SK-N-SH (cell line): ENCODE results near the gene POLR3C. TPM values are rescaled to one million over a fixed set of nuclear protein-coding genes. Genes with fewer than 3 reads are reported as not detected.

ENCODE experiments used
- CTCF ChIA-PET: fragments of 300-600, 350-600 bp; formaldehyde crosslinking; extraction: SDS; loops from one replicate; lab custom pipeline; 2021; lab: Yijun Ruan, JAX
- POLR2A ChIA-PET: fragments of 350-600 bp; sonication (Branson Sonifier 250); formaldehyde crosslinking; extraction: SDS; loops from one replicate; lab custom pipeline; 2020; ENCODE audit warnings: antibody characterized with exemption, inconsistent platforms; lab: Yijun Ruan, JAX
- DNase-seq: peaks from one replicate; pipeline ENCODE4 v3.0.0; 2012
- H2AFZ ChIP-seq: fragments of 200-600 bp; sonication (generic); 2 replicates; pipeline ENCODE4 v1.8.1; 2016; ENCODE audit warnings: antibody characterized with exemption, mild to moderate bottlenecking, low read depth
- H3F3A ChIP-seq: fragments of 200-600 bp; sonication (generic); replicated peaks from 2 replicates; pipeline ENCODE3; 2016; ENCODE audit warnings: antibody characterized with exemption, mild to moderate bottlenecking; ENCODE audit not compliant: insufficient read depth
- H3K27ac ChIP-seq, 2 experiments: fragments of 200-500 bp in 1 of 2; fragments of 200-600 bp in 1 of 2; sonication (Bioruptor generic) in 1 of 2; sonication (generic), shearing (Covaris generic) in 1 of 2; 2 replicates each; pipeline versions ENCODE4 v1.5.1 to v1.6.1; 2014 to 2016; ENCODE audit warnings: low read depth in 2 of 2, inconsistent platforms in 1 of 2, low read length in 1 of 2, mild to moderate bottlenecking in 1 of 2, mixed read lengths in 1 of 2
- H3K27me3 ChIP-seq: fragments of 200-600 bp; sonication (generic), shearing (Covaris generic); 2 replicates; pipeline ENCODE4 v1.6.1; 2016; ENCODE audit warnings: mixed run types; ENCODE audit not compliant: insufficient read depth
- H3K36me3 ChIP-seq, 2 experiments: fragments of 200-500 bp in 1 of 2; fragments of 200-600 bp in 1 of 2; sonication (Bioruptor generic) in 1 of 2; sonication (generic) in 1 of 2; replicated peaks in 1 of 2; 2 replicates each; pipeline versions ENCODE3 to v1.5.1; 2014 to 2016; ENCODE audit warnings: low read length in 1 of 2, mild to moderate bottlenecking in 1 of 2; ENCODE audit not compliant: insufficient read depth in 2 of 2, control insufficient read depth in 1 of 2
- H3K4me1 ChIP-seq, 2 experiments: fragments of 200-500 bp in 1 of 2; fragments of 200-600 bp in 1 of 2; sonication (Bioruptor generic) in 1 of 2; sonication (generic), shearing (Covaris generic) in 1 of 2; 2 replicates each; pipeline versions ENCODE4 v1.5.1 to v1.6.1; 2014 to 2016; ENCODE audit warnings: low read depth in 1 of 2, low read length in 1 of 2, mixed run types in 1 of 2; ENCODE audit not compliant: insufficient read depth in 2 of 2, control insufficient read depth in 1 of 2
- H3K4me2 ChIP-seq: fragments of 200-600 bp; sonication (generic), shearing (Covaris generic); 2 replicates; pipeline ENCODE4 v1.6.1; 2017; ENCODE audit warnings: mixed run types
- H3K4me3 ChIP-seq, 2 experiments: fragments of 200-500 bp in 1 of 2; fragments of 200-600 bp in 1 of 2; sonication (Bioruptor generic) in 1 of 2; sonication (generic), shearing (Covaris generic) in 1 of 2; 2 replicates each; pipeline versions ENCODE4 v1.5.1 to v1.8.1; 2014 to 2016; ENCODE audit warnings: low read depth in 2 of 2, inconsistent platforms in 1 of 2, low read length in 1 of 2, mild to moderate bottlenecking in 1 of 2, mixed read lengths in 1 of 2, moderate library complexity in 1 of 2
- H3K79me2 ChIP-seq: fragments of 200-600 bp; sonication (generic); 2 replicates; pipeline ENCODE4 v1.8.1; 2017; ENCODE audit warnings: mild to moderate bottlenecking; ENCODE audit not compliant: insufficient read depth
- H3K9ac ChIP-seq: fragments of 200-600 bp; sonication (generic); 2 replicates; pipeline ENCODE4 v1.6.1; 2017; ENCODE audit warnings: mixed run types
- H3K9me2 ChIP-seq: fragments of 200-600 bp; sonication (generic); 2 replicates; pipeline ENCODE4 v1.6.1; 2017; ENCODE audit warnings: mixed run types
- H3K9me3 ChIP-seq: fragments of 200-600 bp; sonication (generic); 2 replicates; pipeline ENCODE4 v1.6.1; 2017; ENCODE audit warnings: mixed run types, mild to moderate bottlenecking, moderate library complexity
- H4K20me1 ChIP-seq: fragments of 200-600 bp; sonication (generic); 2 replicates; pipeline ENCODE4 v1.6.1; 2017; ENCODE audit warnings: mild to moderate bottlenecking, mixed run types; ENCODE audit not compliant: insufficient read depth
- CHD2 ChIP-seq: fragments of 150-350 bp; IDR thresholded peaks from 2 replicates; pipeline ENCODE4 v1.6.1; 2018; ENCODE audit warnings: low read length; ENCODE audit not compliant: partially characterized antibody
- FOSL2 ChIP-seq: IDR thresholded peaks from 2 replicates; pipeline ENCODE4 v1.4.0; 2012; ENCODE audit warnings: low read depth, mild to moderate bottlenecking, moderate library complexity, borderline replicate concordance
- FOXM1 ChIP-seq: IDR thresholded peaks from 2 replicates; pipeline ENCODE4 v1.4.0; 2012; ENCODE audit warnings: low read depth, mild to moderate bottlenecking
- GABPA ChIP-seq: IDR thresholded peaks from 2 replicates; pipeline ENCODE4 v1.4.0; 2012; ENCODE audit warnings: low read depth, mild to moderate bottlenecking
- MEF2A ChIP-seq: IDR thresholded peaks from 2 replicates; pipeline ENCODE4 v1.4.0; 2012; ENCODE audit warnings: low read depth, borderline replicate concordance
- MXI1 ChIP-seq: IDR thresholded peaks from 2 replicates; pipeline ENCODE4 v1.6.1; 2012; ENCODE audit warnings: mild to moderate bottlenecking, low read depth, low read length, improper control_type of control experiment
- RCOR1 ChIP-seq: fragments of 150-350 bp; IDR thresholded peaks from 2 replicates; pipeline ENCODE4 v1.6.1; 2017; ENCODE audit warnings: antibody characterized with exemption, low read length
- RXRA ChIP-seq: IDR thresholded peaks from 2 replicates; pipeline ENCODE4 v1.4.0; 2012; ENCODE audit warnings: low read depth, mild to moderate bottlenecking, borderline replicate concordance
- SMC3 ChIP-seq: IDR thresholded peaks from 2 replicates; pipeline ENCODE4 v1.6.1; 2012; ENCODE audit warnings: low read depth, low read length, improper control_type of control experiment
- TCF12 ChIP-seq: IDR thresholded peaks from 2 replicates; pipeline ENCODE4 v1.4.0; 2012
- TEAD4 ChIP-seq: IDR thresholded peaks from 2 replicates; pipeline ENCODE4 v1.4.0; 2012; ENCODE audit warnings: mild to moderate bottlenecking, borderline replicate concordance; ENCODE audit not compliant: insufficient read depth
- YY1 ChIP-seq: IDR thresholded peaks from 2 replicates; pipeline ENCODE4 v1.4.0; 2012; ENCODE audit warnings: low read depth, mild to moderate bottlenecking
- WGBS: methylation state at CpG from one replicate; pipeline ENCODE4 v1.1.6; 2017; ENCODE audit warnings: low lambda C conversion rate; 5-methylcytosine and 5-hydroxymethylcytosine counted together
- polyA plus RNA-seq, 3 experiments: library from polyadenylated mRNA; depleted of rRNA; stranded (reverse); fragments of >200 nt; gene quantifications; 2 replicates each; pipeline ENCODE4 v1.2.3, GENCODE V29; 2012
- TF ChIP-seq, protein P1 (sequence below): fragments of 200-600 bp; sonication (generic); IDR thresholded peaks from 2 replicates; pipeline ENCODE4 v1.6.1; 2017; ENCODE audit warnings: antibody characterized with exemption, mild to moderate bottlenecking, moderate library complexity
- TF ChIP-seq, protein P2 (sequence below): fragments of 150-350 bp; IDR thresholded peaks from 2 replicates; pipeline ENCODE4 v1.6.1; 2017; ENCODE audit warnings: antibody characterized with exemption, low read length, low read depth, borderline replicate concordance
- TF ChIP-seq, protein P3 (sequence below): IDR thresholded peaks from 2 replicates; pipeline ENCODE4 v1.6.1; 2012; ENCODE audit warnings: mild to moderate bottlenecking, low read depth, low read length, moderate library complexity
- TF ChIP-seq, protein P4 (sequence below): fragments of 150-350 bp; IDR thresholded peaks from 2 replicates; pipeline ENCODE4 v1.6.1; 2016; ENCODE audit warnings: mild to moderate bottlenecking, low read depth, low read length
- TF ChIP-seq, protein P5 (sequence below): IDR thresholded peaks from 2 replicates; pipeline ENCODE4 v1.4.0; 2012; ENCODE audit warnings: low read depth, borderline replicate concordance

POLR3C gene
- polyA plus RNA-seq, 1 of the 3 experiments (the other 2 are of a cell fraction) = 34.1 TPM

DNA sequence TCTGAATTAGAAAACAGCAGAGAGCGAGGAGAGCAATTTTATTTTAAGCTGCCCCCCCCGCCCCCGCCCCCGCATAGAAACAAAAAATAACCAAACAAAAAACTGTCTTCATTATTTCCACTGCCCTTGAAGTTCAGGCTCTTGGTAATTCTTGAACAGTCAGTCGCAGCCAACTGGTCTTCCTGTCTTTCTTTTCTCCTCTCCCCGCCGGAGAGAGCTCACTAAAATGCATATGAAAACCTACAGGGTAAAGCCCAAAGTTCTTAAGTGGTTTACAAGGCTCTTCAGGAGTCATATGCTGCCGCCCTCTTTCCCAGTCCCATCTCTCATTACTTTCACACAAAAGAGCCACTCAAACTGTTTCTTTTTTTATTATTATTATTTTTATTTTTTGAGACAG lies 62.8 kb downstream of the POLR3C start:
- TF ChIP-seq GABPA (no peak), YY1 (no peak), SMC3 (no peak), MEF2A (no peak), CHD2 (no peak)
- TF ChIP-seq, protein P1, sequence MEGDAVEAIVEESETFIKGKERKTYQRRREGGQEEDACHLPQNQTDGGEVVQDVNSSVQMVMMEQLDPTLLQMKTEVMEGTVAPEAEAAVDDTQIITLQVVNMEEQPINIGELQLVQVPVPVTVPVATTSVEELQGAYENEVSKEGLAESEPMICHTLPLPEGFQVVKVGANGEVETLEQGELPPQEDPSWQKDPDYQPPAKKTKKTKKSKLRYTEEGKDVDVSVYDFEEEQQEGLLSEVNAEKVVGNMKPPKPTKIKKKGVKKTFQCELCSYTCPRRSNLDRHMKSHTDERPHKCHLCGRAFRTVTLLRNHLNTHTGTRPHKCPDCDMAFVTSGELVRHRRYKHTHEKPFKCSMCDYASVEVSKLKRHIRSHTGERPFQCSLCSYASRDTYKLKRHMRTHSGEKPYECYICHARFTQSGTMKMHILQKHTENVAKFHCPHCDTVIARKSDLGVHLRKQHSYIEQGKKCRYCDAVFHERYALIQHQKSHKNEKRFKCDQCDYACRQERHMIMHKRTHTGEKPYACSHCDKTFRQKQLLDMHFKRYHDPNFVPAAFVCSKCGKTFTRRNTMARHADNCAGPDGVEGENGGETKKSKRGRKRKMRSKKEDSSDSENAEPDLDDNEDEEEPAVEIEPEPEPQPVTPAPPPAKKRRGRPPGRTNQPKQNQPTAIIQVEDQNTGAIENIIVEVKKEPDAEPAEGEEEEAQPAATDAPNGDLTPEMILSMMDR = no peak
- TF ChIP-seq, protein P2, sequence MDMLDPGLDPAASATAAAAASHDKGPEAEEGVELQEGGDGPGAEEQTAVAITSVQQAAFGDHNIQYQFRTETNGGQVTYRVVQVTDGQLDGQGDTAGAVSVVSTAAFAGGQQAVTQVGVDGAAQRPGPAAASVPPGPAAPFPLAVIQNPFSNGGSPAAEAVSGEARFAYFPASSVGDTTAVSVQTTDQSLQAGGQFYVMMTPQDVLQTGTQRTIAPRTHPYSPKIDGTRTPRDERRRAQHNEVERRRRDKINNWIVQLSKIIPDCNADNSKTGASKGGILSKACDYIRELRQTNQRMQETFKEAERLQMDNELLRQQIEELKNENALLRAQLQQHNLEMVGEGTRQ = no peak
- 83% methylated on average over 8 of the region's 8 CpGs for WGBS
- ChIA-PET POLR2A (no interaction called here), CTCF (interaction anchor here (1.1 to 4.2 kb wide), 4 partner anchors 23 to 121 kb away, joined by 3 to 20 read pairs (median 12); partner anchors contain the start of genes ITGA10 and NUDT17)
- Histone ChIP-seq H3K9ac (no peak overlapping the region), H3K36me3 (no peaks in the 10 kb centered on the region), H3K27me3 (no peaks in the 10 kb centered on the region), H4K20me1 (no peaks in the 10 kb centered on the region), H3K9me2 (no peaks in the 10 kb centered on the region), H3K4me3 (no peak overlapping the region), H3F3A (peaks cover 14% of the 10 kb centered on the region), H3K27ac (no peak overlapping the region), H3K4me2 (no peak overlapping the region), H2AFZ (no peak overlapping the region), H3K9me3 (no peaks in the 10 kb centered on the region), H3K79me2 (no peaks in the 10 kb centered on the region), H3K4me1 (peaks cover 10 to 27% of the 10 kb centered on the region in 2 experiments)
- no peak for DNase-seq

DNA sequence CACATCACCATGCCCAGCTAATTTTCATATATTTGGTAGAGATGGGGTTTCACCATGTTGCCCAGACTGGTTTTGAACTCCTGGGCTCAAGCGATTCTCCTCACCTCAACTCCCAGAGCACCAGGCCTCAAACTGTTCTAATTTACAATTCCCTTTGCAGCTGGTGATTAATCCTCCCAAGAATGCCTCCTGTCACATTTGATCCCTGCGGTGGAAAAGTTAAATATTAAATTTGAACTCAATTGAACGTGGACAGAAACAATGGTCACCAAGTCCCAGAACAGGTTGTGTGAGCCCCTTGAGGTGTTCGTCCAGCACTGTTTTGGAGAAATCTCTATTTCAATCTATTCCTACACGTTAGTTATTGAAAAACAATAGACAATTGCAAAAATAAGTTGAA lies 63.6 kb downstream of the POLR3C start:
- Histone ChIP-seq H3K9ac (no peak overlapping the region), H3K27ac (no peak overlapping the region), H3K4me3 (no peak overlapping the region), H3F3A (peaks cover 20% of the 10 kb centered on the region), H3K36me3 (no peaks in the 10 kb centered on the region), H3K4me2 (no peak overlapping the region), H3K4me1 (peaks cover 17 to 31% of the 10 kb centered on the region in 2 experiments), H4K20me1 (no peaks in the 10 kb centered on the region), H3K79me2 (no peaks in the 10 kb centered on the region), H2AFZ (no peak overlapping the region), H3K9me3 (no peaks in the 10 kb centered on the region), H3K27me3 (no peaks in the 10 kb centered on the region), H3K9me2 (no peaks in the 10 kb centered on the region)
- ChIA-PET CTCF (interaction anchor here (4.2 kb wide), 1 partner anchor 22 kb away, joined by 20 read pairs; the partner anchor contains the start of gene ITGA10), POLR2A (no interaction called here)
- WGBS = 86% methylated on average over 5 of the region's 5 CpGs
- no peak for DNase-seq
- TF ChIP-seq MXI1 = no peak
- TF ChIP-seq, protein P3, sequence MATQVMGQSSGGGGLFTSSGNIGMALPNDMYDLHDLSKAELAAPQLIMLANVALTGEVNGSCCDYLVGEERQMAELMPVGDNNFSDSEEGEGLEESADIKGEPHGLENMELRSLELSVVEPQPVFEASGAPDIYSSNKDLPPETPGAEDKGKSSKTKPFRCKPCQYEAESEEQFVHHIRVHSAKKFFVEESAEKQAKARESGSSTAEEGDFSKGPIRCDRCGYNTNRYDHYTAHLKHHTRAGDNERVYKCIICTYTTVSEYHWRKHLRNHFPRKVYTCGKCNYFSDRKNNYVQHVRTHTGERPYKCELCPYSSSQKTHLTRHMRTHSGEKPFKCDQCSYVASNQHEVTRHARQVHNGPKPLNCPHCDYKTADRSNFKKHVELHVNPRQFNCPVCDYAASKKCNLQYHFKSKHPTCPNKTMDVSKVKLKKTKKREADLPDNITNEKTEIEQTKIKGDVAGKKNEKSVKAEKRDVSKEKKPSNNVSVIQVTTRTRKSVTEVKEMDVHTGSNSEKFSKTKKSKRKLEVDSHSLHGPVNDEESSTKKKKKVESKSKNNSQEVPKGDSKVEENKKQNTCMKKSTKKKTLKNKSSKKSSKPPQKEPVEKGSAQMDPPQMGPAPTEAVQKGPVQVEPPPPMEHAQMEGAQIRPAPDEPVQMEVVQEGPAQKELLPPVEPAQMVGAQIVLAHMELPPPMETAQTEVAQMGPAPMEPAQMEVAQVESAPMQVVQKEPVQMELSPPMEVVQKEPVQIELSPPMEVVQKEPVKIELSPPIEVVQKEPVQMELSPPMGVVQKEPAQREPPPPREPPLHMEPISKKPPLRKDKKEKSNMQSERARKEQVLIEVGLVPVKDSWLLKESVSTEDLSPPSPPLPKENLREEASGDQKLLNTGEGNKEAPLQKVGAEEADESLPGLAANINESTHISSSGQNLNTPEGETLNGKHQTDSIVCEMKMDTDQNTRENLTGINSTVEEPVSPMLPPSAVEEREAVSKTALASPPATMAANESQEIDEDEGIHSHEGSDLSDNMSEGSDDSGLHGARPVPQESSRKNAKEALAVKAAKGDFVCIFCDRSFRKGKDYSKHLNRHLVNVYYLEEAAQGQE = no peak
- no peak for TF ChIP-seq TEAD4
- TF ChIP-seq, protein P4, sequence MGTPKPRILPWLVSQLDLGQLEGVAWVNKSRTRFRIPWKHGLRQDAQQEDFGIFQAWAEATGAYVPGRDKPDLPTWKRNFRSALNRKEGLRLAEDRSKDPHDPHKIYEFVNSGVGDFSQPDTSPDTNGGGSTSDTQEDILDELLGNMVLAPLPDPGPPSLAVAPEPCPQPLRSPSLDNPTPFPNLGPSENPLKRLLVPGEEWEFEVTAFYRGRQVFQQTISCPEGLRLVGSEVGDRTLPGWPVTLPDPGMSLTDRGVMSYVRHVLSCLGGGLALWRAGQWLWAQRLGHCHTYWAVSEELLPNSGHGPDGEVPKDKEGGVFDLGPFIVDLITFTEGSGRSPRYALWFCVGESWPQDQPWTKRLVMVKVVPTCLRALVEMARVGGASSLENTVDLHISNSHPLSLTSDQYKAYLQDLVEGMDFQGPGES = no peak
- no peak for TF ChIP-seq RXRA
- no peak for TF ChIP-seq FOSL2
- TF ChIP-seq, protein P5, sequence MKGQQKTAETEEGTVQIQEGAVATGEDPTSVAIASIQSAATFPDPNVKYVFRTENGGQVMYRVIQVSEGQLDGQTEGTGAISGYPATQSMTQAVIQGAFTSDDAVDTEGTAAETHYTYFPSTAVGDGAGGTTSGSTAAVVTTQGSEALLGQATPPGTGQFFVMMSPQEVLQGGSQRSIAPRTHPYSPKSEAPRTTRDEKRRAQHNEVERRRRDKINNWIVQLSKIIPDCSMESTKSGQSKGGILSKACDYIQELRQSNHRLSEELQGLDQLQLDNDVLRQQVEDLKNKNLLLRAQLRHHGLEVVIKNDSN = no peak
- TF ChIP-seq, protein P1 = no peak
- no peak for TF ChIP-seq SMC3
- no peak for TF ChIP-seq CHD2
- TF ChIP-seq FOXM1 = no peak
- no peak for TF ChIP-seq RCOR1
- TF ChIP-seq TCF12 = no peak
